GM21367 (cell line): ENCODE results near the gene SLC35F6.

Experiments used
- ATAC-seq: cut with Tn5 transposase; IDR thresholded peaks from one replicate; pipeline ENCODE4 v1.9.1; 2021; ENCODE audit not compliant: unreplicated experiment

The SLC35F6 gene

GRCh38 chr2:26764078-26764887 lies at the start of gene SLC35F6:
Gene SLC35F6 (plus strand): TSS chr2:26764284. CDS start chr2:26764350, 66 bp downstream.
- ATAC-seq: peak; percentile 70

DNA sequence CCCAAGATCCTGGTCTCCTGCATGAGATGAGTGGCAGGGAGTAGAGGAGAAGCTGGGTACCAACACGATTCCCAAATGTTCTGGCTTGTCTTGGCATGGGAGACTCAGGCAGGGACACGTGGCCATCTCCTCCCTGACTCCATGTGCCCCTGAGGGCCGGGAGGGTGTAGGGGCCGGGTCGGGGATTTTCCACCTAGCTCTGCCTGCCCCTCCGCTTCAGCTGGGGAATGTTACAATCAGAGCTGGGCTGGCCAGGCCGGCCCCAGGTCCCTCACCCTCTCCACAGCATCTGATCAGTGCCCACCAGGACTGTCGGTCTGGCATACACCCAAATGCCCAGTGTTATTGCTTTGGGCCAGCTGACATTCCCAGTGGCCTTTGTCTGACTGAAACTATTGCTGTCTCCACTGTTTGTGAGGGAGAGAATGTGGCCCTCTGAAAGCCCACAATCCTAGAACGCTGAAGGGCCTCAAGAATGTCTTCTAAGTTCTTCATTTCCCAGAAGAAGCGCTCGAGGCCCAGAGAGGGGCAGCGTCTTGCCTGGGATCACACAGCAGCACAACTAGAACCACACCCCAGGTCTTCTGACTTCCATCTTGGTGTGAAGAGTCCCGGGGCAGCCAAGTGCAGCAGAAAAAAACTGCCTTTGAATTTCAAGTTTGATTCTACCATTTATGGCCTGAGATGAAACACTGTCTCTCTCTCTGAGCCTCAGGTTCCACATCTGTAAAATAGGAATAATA lies 48.4 kb upstream of the SLC35F6 start:
- no peak for ATAC-seq

- no peak for ATAC-seq
Observed at GRCh38 chr2:26716340-26716739, 47.7 kb upstream of the SLC35F6 start.

- no peak for ATAC-seq
Observed at GRCh38 chr2:26716769-26717168, 47.3 kb upstream of the SLC35F6 start.

- no peak for ATAC-seq
Observed at GRCh38 chr2:26717362-26717761, 46.7 kb upstream of the SLC35F6 start.

DNA sequence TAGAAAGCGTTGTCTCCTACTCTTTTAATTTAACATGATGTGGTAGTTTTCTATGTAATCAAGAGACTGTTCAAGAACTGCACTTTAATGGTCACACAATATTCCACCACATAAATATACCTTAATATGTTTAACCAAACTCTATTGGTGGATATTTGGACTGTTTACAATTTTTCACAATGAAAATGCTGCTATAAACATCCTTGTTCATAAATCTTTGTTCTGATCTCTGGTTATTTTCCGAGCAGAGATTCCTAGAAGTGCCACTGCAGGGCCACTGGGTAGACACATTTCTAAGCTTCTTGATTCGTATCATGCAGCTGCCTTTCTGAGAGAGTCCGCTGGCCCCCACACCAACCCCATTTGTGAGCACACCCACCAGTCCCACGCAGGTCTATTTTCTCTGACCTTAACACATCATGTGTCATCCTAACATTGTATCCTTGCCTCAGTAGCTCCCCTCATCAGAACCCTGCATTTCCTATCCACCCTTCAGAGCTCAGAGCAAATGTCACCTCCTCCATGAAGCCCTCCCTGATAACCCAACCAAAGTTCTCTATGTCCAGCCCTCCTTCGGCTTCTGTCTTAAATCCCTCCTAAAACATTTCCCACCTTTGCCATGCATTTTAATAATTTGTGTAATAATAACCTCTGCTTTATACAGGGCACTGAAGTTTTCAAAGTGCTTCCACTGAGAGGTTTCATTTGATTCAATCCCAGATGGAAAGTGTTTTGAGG lies 45.0 kb upstream of the SLC35F6 start:
- ATAC-seq: no peak

DNA sequence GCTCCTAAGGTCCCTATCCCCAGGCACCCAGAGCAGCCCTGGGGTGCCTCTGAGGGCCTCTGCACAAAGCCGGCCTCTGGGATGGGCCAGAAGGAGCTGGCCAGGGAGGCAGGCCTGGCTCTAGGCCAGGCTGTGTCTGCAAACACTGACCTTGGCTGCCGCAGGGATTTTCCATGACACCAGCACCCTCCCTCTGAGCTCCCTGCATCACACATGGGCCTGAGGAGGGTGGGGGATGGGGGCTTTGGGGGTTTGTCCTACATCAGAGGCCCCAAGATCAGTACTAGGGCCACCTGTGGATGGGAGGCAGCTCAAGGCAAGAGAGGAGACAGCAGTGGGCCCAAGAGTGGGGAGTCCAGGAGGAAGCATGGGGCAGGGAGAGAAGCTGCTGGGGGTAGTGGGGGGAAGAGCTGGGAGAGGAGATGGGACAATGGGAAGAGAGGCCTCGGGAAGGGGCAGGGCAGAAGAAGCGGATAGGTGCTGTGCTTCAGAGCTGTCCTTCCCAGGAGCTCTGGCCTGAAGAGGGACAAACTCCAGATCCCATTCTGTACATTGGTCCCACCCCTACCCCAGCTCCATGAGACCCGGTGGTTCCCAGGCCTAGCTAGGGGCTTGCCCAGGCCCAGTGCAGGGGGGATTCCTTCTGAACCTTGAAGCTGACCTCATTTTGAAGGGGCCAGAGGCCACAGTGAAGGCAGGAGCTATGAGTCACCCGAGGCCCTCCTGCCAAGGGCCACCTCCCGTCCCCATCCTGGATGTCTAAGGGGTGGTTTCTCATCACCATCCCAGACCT lies 43.6 kb upstream of the SLC35F6 start:
- ATAC-seq: no peak

DNA sequence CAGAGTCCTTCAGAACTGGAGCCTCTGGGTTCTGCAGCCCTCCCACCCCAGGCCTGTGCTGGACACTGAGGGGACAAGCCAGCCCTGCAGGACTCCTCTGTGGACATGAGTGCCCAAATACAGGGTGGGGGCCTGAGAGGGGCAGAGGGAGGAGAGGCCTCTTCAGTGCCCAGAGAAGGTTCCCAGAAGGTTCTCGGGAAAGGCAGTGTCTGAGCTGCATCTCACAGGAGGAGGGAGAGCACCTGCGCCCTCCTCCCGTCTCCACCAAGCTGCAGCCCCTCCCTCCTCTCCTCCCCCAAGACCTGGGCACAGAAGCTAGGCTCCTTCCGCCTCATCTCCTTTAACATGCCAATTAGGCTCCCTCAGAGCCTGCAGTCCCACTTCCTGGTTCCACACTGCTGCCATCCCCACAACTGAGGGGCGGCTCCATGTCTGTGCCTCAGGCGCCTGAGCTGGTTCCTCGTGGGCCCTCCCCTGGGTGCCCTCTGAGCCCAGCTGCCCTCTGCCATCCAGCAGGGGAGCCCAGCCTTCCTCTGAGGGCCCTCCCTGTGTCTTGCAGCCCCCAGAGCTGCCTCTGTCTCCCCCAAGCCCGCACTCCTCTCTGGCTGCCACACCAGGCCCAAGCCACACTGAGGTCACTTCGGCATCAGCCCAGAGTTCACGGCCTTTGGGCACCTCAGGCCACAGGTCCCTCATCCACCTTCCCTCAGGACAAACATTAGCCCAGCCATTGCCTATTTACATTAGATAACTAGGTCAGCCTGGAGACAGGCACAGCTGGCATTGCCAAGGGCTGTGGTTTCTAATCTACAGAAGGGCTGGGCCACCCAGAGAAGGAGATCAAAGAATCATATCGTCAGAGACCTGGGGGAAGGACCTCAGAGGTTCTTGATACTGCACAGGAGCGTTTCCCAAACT lies 42.7 kb upstream of the SLC35F6 start:
- no peak for ATAC-seq

GRCh38 chr2:26722328-26722727 lies 41.8 kb upstream of the SLC35F6 start:
- no peak for ATAC-seq

- no peak for ATAC-seq
Observed at GRCh38 chr2:26722911-26723310, 41.2 kb upstream of the SLC35F6 start.

GRCh38 chr2:26723475-26723874 lies 40.6 kb upstream of the SLC35F6 start:
- no peak for ATAC-seq

DNA sequence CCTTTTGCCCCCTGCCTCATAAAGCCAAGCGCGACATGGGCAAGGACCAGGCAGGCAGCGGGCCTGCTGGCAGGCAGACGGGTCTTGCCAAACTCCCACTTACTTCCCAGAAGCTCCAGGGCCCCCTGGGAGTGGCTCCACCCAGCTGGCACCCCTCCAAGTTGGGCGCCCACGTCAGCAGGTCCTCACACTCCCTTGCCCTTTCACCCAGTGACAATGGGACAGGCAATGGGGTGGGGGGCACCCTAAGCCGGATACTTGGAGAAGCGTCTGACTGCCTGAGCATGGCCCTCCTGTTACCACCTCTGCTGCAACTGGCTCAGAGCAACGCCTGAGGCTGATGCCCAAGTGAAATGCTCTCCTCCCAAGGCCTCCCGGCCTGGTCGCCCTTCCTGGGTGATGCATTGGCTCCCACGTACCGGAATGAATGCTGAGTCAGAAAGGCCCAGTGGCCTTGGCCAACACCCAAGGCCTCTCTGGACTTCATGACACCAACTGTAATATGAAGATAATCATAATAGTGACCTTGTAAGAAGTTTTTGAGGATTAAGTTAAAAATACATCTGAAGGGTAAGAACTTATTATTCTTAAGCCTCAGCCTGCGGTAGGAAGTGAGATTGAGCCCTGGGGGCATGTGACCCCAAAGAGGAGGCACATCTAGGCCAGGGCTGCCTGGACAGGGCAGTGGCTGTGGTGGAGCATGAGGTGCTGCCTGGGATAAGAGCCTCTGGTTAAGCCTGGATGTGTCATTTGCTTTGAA lies 39.9 kb upstream of the SLC35F6 start:
- no peak for ATAC-seq

GRCh38 chr2:26724784-26725520 lies 39.1 kb upstream of the SLC35F6 start:
- ATAC-seq: no peak

GRCh38 chr2:26725521-26725820 lies 38.6 kb upstream of the SLC35F6 start:
- ATAC-seq: no peak

- no peak for ATAC-seq
Observed at GRCh38 chr2:26726228-26726627, 37.9 kb upstream of the SLC35F6 start.

DNA sequence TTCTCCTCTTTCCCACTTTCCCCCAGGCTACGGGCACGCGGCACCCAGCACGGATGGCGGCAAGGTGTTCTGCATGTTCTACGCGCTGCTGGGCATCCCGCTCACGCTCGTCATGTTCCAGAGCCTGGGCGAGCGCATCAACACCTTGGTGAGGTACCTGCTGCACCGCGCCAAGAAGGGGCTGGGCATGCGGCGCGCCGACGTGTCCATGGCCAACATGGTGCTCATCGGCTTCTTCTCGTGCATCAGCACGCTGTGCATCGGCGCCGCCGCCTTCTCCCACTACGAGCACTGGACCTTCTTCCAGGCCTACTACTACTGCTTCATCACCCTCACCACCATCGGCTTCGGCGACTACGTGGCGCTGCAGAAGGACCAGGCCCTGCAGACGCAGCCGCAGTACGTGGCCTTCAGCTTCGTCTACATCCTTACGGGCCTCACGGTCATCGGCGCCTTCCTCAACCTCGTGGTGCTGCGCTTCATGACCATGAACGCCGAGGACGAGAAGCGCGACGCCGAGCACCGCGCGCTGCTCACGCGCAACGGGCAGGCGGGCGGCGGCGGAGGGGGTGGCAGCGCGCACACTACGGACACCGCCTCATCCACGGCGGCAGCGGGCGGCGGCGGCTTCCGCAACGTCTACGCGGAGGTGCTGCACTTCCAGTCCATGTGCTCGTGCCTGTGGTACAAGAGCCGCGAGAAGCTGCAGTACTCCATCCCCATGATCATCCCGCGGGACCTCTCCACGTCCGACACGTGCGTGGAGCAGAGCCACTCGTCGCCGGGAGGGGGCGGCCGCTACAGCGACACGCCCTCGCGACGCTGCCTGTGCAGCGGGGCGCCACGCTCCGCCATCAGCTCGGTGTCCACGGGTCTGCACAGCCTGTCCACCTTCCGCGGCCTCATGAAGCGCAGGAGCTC lies 36.2 kb upstream of the SLC35F6 start:
- no peak for ATAC-seq

- no peak for ATAC-seq
Observed at GRCh38 chr2:26729311-26729710, 34.8 kb upstream of the SLC35F6 start.
